GM10248 (cell line): ENCODE measurements around the gene ZBTB38.

Experiments used
- CTCF ChIA-PET: fragments of 300-600 bp; sonication (Branson Sonifier 250); formaldehyde crosslinking; extraction: SDS; loops from one replicate; lab custom pipeline; 2021; ENCODE audit warnings: antibody characterized with exemption; lab: Yijun Ruan, JAX
- POLR2A ChIA-PET: fragments of 350-650 bp; sonication (Branson Sonifier 250); formaldehyde crosslinking; extraction: SDS; loops from one replicate; lab custom pipeline; 2020; ENCODE audit warnings: antibody characterized with exemption; lab: Yijun Ruan, JAX
- DNase-seq: peaks from one replicate; pipeline ENCODE4 v3.0.0; 2012; ENCODE audit errors: extremely low spot score
- TF ChIP-seq, protein P1 (sequence below): IDR thresholded peaks from 2 replicates; pipeline ENCODE4 v1.5.1; 2012; ENCODE audit warnings: mild to moderate bottlenecking, low read depth; ENCODE audit errors: extremely low read depth, missing control alignments, control extremely low read depth

ZBTB38 gene

GRCh38 chr3:141393735-141394076 is 25.4 kb downstream of the ZBTB38 start:
- TF ChIP-seq, protein P1, sequence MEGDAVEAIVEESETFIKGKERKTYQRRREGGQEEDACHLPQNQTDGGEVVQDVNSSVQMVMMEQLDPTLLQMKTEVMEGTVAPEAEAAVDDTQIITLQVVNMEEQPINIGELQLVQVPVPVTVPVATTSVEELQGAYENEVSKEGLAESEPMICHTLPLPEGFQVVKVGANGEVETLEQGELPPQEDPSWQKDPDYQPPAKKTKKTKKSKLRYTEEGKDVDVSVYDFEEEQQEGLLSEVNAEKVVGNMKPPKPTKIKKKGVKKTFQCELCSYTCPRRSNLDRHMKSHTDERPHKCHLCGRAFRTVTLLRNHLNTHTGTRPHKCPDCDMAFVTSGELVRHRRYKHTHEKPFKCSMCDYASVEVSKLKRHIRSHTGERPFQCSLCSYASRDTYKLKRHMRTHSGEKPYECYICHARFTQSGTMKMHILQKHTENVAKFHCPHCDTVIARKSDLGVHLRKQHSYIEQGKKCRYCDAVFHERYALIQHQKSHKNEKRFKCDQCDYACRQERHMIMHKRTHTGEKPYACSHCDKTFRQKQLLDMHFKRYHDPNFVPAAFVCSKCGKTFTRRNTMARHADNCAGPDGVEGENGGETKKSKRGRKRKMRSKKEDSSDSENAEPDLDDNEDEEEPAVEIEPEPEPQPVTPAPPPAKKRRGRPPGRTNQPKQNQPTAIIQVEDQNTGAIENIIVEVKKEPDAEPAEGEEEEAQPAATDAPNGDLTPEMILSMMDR: no peak
- POLR2A ChIA-PET: no interaction called here
- no peak for DNase-seq
- CTCF ChIA-PET: interaction anchor here (1.3 to 1.6 kb wide), 2 partner anchors 8 to 10 kb away, joined by 3 to 6 read pairs; no protein-coding TSS in a partner anchor

- CTCF ChIA-PET: interaction anchor here (1.6 kb wide), 1 partner anchor 9 kb away, joined by 3 read pairs; no protein-coding TSS in a partner anchor
- DNase-seq: no peak
- TF ChIP-seq, protein P1: no peak
- POLR2A ChIA-PET: no interaction called here
These were observed 26.3 kb downstream of the ZBTB38 start for GRCh38 chr3:141394560-141394959.

DNA sequence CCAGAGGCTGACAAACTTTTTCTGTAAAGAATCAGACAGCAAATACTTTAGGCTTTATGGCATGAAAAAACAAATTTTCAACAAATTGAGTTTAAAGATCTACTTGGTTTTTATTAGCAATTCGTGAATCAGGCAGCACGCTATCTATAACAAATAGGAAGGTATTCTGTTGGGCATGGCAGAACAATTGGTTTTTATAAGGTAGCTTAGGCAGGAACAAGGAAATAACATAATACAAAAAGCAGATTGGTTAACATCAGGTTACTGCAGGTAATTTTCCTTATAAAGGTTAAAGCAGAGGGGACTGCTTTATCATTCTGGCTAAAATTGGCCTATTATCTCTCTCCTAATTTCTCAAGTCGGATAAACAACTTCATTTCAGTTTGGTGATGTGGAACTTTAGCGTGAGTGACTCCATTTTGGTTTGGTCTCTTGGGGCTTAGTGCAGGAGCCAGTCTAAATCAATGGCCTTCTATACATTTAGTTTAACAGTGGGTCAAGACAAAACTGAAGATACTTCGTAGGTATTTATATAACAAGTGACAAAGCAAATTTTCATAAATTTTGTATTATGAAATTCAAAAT is 26.8 kb downstream of the ZBTB38 start:
- TF ChIP-seq, protein P1: no peak
- ChIA-PET CTCF (interaction anchor here (1.6 kb wide), 1 partner anchor 10 kb away, joined by 3 read pairs; no protein-coding TSS in a partner anchor), POLR2A (no interaction called here)
- DNase-seq: no peak

DNA sequence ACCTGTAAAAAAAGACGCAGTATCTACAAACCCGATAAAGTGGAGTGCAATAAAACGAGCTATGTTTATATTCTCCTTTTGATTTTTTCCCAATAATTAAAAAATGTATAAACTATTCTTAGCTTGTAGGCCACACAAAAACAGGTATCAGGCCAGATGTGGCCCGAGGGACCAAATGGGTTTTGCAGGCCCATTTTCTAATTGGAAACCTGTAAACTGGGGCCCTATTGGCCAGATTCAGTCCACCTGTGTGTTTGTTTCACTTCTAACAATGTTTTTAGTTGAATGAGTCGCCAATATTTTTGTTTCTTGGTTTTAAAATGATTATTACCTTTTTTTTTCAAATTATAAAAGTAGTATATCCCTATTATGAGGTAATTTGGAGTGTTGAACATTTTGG is 29.7 kb downstream of the ZBTB38 start:
- ChIA-PET CTCF (interaction anchor here (1.0 to 2.5 kb wide), 5 partner anchors 10 to 55 kb away, joined by 3 to 22 read pairs (median 4); no protein-coding TSS in a partner anchor), POLR2A (no interaction called here)
- TF ChIP-seq, protein P1: no peak
- DNase-seq: no peak

DNA sequence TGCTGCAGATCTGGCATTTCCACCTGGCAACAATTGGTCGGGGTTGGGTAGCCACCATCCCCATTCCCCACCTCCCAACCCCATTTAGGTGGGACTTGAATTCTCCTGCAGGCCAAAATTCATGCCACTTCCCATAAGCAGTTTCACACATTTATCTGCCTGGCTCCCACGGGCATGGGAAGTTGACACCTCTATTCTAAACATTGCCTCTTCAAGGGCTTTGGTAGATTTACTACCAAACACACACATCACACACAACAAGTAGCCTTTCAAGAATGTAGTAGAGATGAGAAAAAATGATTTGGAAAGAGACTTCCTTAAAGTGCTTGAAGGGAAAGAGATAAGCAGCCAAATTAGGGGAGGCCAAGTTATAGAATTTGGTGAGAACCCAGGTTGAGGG is 30.9 kb downstream of the ZBTB38 start:
- TF ChIP-seq, protein P1: no peak
- DNase-seq: no peak
- CTCF ChIA-PET: no interaction called here
- POLR2A ChIA-PET: no interaction called here

- ChIA-PET POLR2A (interaction anchor here (0.6 kb wide), 1 partner anchor 29 kb away, joined by 3 read pairs; no protein-coding TSS in a partner anchor), CTCF (interaction anchor here (0.7 to 2.3 kb wide), 8 partner anchors 12 to 89 kb away, joined by 3 to 10 read pairs (median 4); no protein-coding TSS in a partner anchor)
- TF ChIP-seq, protein P1: no peak
- no peak for DNase-seq
These were observed 32.0 kb downstream of the ZBTB38 start for GRCh38 chr3:141400073-141400971.
